MM.1S (cell line): Measurements from ENCODE around the gene TERT.

Source experiments
- DNase-seq: peaks from one replicate; pipeline ENCODE4 v3.0.0-alpha.2; 2015
- H2AFZ ChIP-seq: fragments of 300-600 bp; sonication (generic); 2 replicates; pipeline ENCODE4 v1.6.0; 2016; ENCODE audit warnings: antibody characterized with exemption, low read length
- H3F3A ChIP-seq: fragments of 300-600 bp; sonication (generic); 2 replicates; pipeline ENCODE4 v1.6.1; 2016; ENCODE audit warnings: mild to moderate bottlenecking, antibody characterized with exemption, low read length, moderate library complexity, mixed read lengths; ENCODE audit not compliant: insufficient read depth
- H3K27ac ChIP-seq: fragments of 300-600 bp; sonication (generic); 2 replicates; pipeline ENCODE4 v1.5.1; 2016; ENCODE audit warnings: mild to moderate bottlenecking, low read length
- H3K27me3 ChIP-seq: fragments of 300-600 bp; sonication (generic); replicated peaks from 2 replicates; pipeline ENCODE4 v1.6.0; 2016; ENCODE audit warnings: low read length; ENCODE audit not compliant: insufficient read depth
- H3K36me3 ChIP-seq: fragments of 300-600 bp; sonication (generic); replicated peaks from 2 replicates; pipeline ENCODE4 v1.6.1; 2016; ENCODE audit warnings: mild to moderate bottlenecking, low read length, mixed read lengths; ENCODE audit not compliant: insufficient read depth
- H3K4me1 ChIP-seq: fragments of 300-600 bp; sonication (generic); 2 replicates; pipeline ENCODE4 v1.6.1; 2016; ENCODE audit warnings: low read length, mixed read lengths
- H3K4me2 ChIP-seq: fragments of 300-600 bp; sonication (generic); 2 replicates; pipeline ENCODE4 v1.6.0; 2016; ENCODE audit warnings: low read depth, low read length
- H3K4me3 ChIP-seq: fragments of 300-600 bp; sonication (generic); 2 replicates; pipeline ENCODE4 v1.5.1; 2016; ENCODE audit warnings: low read length, mixed read lengths
- H3K79me2 ChIP-seq: fragments of 300-600 bp; sonication (generic); 2 replicates; pipeline ENCODE4 v1.6.1; 2016; ENCODE audit warnings: mixed run types, low read length, mixed read lengths
- H3K9ac ChIP-seq: fragments of 300-600 bp; sonication (generic); 2 replicates; pipeline ENCODE4 v1.6.1; 2016; ENCODE audit warnings: low read length, mixed read lengths
- H3K9me2 ChIP-seq: fragments of 300-600 bp; sonication (generic); replicated peaks from 2 replicates; pipeline ENCODE4 v1.6.1; 2016; ENCODE audit warnings: mild to moderate bottlenecking, low read length, mixed read lengths; ENCODE audit not compliant: insufficient read depth
- H3K9me3 ChIP-seq: fragments of 300-600 bp; sonication (generic); replicated peaks from 2 replicates; pipeline ENCODE4 v1.6.1; 2016; ENCODE audit warnings: mild to moderate bottlenecking, low read length, mixed read lengths; ENCODE audit not compliant: insufficient read depth
- H4K20me1 ChIP-seq: fragments of 300-600 bp; sonication (generic); 2 replicates; pipeline ENCODE4 v1.6.1; 2016; ENCODE audit warnings: mild to moderate bottlenecking, low read length, moderate library complexity, mixed read lengths; ENCODE audit not compliant: insufficient read depth
- EZH2 ChIP-seq: fragments of 300-600 bp; sonication (generic); optimal IDR thresholded peaks from 2 replicates; pipeline ENCODE3; 2017; ENCODE audit warnings: low read depth, mild to moderate bottlenecking, antibody characterized with exemption, low read length, mixed read lengths
- EZH2phosphoT487 ChIP-seq: fragments of 300-600 bp; sonication (generic); IDR thresholded peaks from 2 replicates; pipeline ENCODE4 v1.6.1; 2018; ENCODE audit warnings: antibody characterized with exemption, low read length
- TF ChIP-seq, protein P1 (sequence below): fragments of 300-600 bp; sonication (generic); IDR thresholded peaks from 2 replicates; pipeline ENCODE4 v1.5.1; 2016; ENCODE audit warnings: antibody characterized with exemption, low read length, mixed read lengths

The TERT gene

DNA sequence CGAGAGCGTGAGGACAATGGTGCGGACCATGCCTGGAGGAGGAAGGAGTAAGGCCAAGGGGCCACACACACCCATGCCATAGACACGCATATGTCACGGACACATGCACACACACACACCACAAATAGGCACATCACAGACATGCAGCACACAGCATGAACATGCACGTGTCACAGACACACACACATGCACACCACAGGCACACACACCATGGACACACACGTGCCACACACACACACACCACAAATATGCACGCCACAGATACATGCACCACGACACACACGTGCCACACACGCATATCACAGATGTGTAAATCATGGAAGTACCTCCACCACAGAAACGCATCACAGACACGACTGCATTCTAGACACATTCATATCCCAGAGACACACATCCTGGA, 16.7 kb downstream of the TERT start:
- no peaks in the 10 kb centered on the region for H4K20me1 ChIP-seq
- no peak overlapping the region for H3K27ac ChIP-seq
- no peaks in the 10 kb centered on the region for H3K9me3 ChIP-seq
- no peak overlapping the region for H3K4me2 ChIP-seq
- no peak overlapping the region for H3K9ac ChIP-seq
- H2AFZ ChIP-seq = no peak overlapping the region
- TF ChIP-seq EZH2phosphoT487 = no peak
- TF ChIP-seq EZH2 = no peak
- TF ChIP-seq, protein P1, sequence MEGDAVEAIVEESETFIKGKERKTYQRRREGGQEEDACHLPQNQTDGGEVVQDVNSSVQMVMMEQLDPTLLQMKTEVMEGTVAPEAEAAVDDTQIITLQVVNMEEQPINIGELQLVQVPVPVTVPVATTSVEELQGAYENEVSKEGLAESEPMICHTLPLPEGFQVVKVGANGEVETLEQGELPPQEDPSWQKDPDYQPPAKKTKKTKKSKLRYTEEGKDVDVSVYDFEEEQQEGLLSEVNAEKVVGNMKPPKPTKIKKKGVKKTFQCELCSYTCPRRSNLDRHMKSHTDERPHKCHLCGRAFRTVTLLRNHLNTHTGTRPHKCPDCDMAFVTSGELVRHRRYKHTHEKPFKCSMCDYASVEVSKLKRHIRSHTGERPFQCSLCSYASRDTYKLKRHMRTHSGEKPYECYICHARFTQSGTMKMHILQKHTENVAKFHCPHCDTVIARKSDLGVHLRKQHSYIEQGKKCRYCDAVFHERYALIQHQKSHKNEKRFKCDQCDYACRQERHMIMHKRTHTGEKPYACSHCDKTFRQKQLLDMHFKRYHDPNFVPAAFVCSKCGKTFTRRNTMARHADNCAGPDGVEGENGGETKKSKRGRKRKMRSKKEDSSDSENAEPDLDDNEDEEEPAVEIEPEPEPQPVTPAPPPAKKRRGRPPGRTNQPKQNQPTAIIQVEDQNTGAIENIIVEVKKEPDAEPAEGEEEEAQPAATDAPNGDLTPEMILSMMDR = no peak
- no peaks in the 10 kb centered on the region for H3K9me2 ChIP-seq
- no peaks in the 10 kb centered on the region for H3K36me3 ChIP-seq
- H3K79me2 ChIP-seq = no peaks in the 10 kb centered on the region
- H3K4me3 ChIP-seq = no peak overlapping the region
- no peaks in the 10 kb centered on the region for H3F3A ChIP-seq
- no peak for DNase-seq
- no peaks in the 10 kb centered on the region for H3K4me1 ChIP-seq
- no peaks in the 10 kb centered on the region for H3K27me3 ChIP-seq

DNA sequence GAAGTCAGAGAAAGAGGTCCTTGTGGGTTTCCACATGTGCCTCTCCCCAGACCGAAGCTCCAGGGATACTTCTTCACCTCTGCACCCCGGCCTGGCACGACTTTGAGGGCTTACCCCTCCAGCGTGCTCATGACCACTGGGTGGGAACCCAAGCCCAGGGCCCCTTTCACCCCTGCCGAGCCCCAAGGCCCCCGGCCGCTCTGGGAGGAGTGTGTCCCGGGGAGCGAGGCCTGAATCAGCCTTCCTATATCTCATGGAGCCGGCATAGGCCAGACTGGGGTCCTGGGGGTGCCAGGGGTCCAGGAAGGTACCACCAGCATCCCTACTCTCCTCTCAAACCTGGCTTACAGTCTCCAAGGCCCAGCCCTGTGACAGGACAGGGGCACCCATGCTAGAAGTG, 17.1 kb downstream of the TERT start:
- no peaks in the 10 kb centered on the region for H4K20me1 ChIP-seq
- no peaks in the 10 kb centered on the region for H3K9me3 ChIP-seq
- no peak overlapping the region for H3K4me3 ChIP-seq
- TF ChIP-seq EZH2phosphoT487 = no peak
- TF ChIP-seq EZH2 = no peak
- TF ChIP-seq, protein P1 = no peak
- no peaks in the 10 kb centered on the region for H3F3A ChIP-seq
- H3K27ac ChIP-seq = no peak overlapping the region
- H3K36me3 ChIP-seq = no peaks in the 10 kb centered on the region
- no peaks in the 10 kb centered on the region for H3K9me2 ChIP-seq
- no peaks in the 10 kb centered on the region for H3K27me3 ChIP-seq
- H3K4me1 ChIP-seq = no peaks in the 10 kb centered on the region
- H2AFZ ChIP-seq = no peak overlapping the region
- H3K4me2 ChIP-seq = no peak overlapping the region
- H3K79me2 ChIP-seq = no peaks in the 10 kb centered on the region
- no peak overlapping the region for H3K9ac ChIP-seq
- no peak for DNase-seq

DNA sequence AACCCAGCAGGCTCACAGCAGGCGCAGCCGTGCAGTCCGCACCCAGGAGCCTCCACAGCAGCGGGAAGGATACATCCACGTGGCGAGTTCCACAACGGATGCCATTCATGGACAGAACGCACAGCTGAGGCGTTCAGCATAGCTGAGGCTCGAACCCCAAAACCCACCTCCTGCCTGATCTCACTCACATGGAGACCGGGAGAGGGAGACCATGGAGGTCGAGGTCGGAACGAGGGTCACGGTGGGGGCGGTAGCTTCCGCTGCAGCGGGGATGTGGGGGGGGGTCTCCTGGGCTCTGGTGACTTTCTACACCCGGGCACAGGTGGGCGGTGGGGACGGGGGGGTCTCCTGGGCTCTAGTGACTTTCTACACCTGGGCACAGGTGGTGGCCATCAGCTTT, 17.5 kb downstream of the TERT start:
- Histone ChIP-seq H3K4me1 (no peaks in the 10 kb centered on the region), H3F3A (no peaks in the 10 kb centered on the region), H2AFZ (no peak overlapping the region), H3K9ac (no peak overlapping the region), H3K36me3 (no peaks in the 10 kb centered on the region), H3K4me3 (no peak overlapping the region), H4K20me1 (no peaks in the 10 kb centered on the region), H3K27ac (no peak overlapping the region), H3K9me3 (no peaks in the 10 kb centered on the region), H3K79me2 (no peaks in the 10 kb centered on the region), H3K27me3 (no peaks in the 10 kb centered on the region), H3K4me2 (no peak overlapping the region), H3K9me2 (no peaks in the 10 kb centered on the region)
- TF ChIP-seq EZH2phosphoT487 = no peak
- no peak for TF ChIP-seq EZH2
- TF ChIP-seq, protein P1 = no peak
- DNase-seq = no peak
